Naive thymus-derived CD8-positive, alpha-beta T cell (primary cell): ENCODE results near the gene THG1L. TPM values are rescaled to one million over a fixed set of nuclear protein-coding genes. Genes with fewer than 3 reads are reported as not detected.

Experiments used
- ATAC-seq, 2 donors: fragments of 150-1000 bp; cut with Tn5 transposase in 1 of 2; sonication (Bioruptor Pico), chemical (Tn5 transposase) in 1 of 2; 1 replicate in 1 of 2; 2 replicates in 1 of 2; pipeline ENCODE4 v1.10.0; 2021; ENCODE audit warnings: mild to moderate bottlenecking in 2 of 2, moderate library complexity in 2 of 2
- POLR2A ChIA-PET: fragments of 350-600 bp; sonication (Branson Sonifier 250); formaldehyde crosslinking; loops from one replicate; lab custom pipeline; 2021; ENCODE audit warnings: antibody characterized with exemption; lab: Charles Lee
- DNase-seq, 10 donors: peaks; one replicate each; pipeline versions ENCODE4 v3.0.0 to v3.0.0-alpha.2; 2020 to 2022
- H3K27ac Mint-ChIP-seq, 10 donors: one replicate each; pipeline ENCODE4 v1.8.0; 2020 to 2022; ENCODE audit warnings: mild to moderate bottlenecking in 10 of 10, mixed read lengths in 10 of 10, moderate library complexity in 4 of 10, inconsistent platforms in 1 of 10
- H3K27me3 Mint-ChIP-seq, 5 donors: one replicate each; pipeline ENCODE4 v1.8.0; 2021 to 2022; ENCODE audit warnings: mixed read lengths in 5 of 5
- H3K36me3 Mint-ChIP-seq, 3 donors: one replicate each; pipeline ENCODE4 v1.8.0; 2020 to 2022; ENCODE audit warnings: mixed read lengths in 3 of 3, mild to moderate bottlenecking in 2 of 3, inconsistent platforms in 1 of 3
- H3K4me1 Mint-ChIP-seq, 4 donors: one replicate each; pipeline ENCODE4 v1.8.0; 2021 to 2022; ENCODE audit warnings: mixed read lengths in 4 of 4
- H3K4me3 Mint-ChIP-seq, 10 donors: one replicate each; pipeline ENCODE4 v1.8.0; 2020 to 2022; ENCODE audit warnings: mild to moderate bottlenecking in 10 of 10, mixed read lengths in 10 of 10, moderate library complexity in 6 of 10, inconsistent platforms in 1 of 10
- H3K9me3 Mint-ChIP-seq, 9 donors: one replicate each; pipeline ENCODE4 v1.8.0; 2020 to 2022; ENCODE audit warnings: mixed read lengths in 9 of 9, mild to moderate bottlenecking in 3 of 9, inconsistent platforms in 1 of 9, moderate library complexity in 1 of 9
- polyA plus RNA-seq, 3 donors: library from polyadenylated mRNA; unstranded; fragments of 300-500 nt; fragmentation: Illumina TruSeq; gene quantifications; one replicate each; pipeline ENCODE4 v1.2.3, GENCODE V29; 2021
- total RNA-seq, 8 experiments: library from RNA in 2 of 8; stranded (reverse) in 2 of 8; gene quantifications; one replicate each; pipeline ENCODE4 v1.2.3 and lab custom pipeline; 2021 to 2026

Gene THG1L
- total and polyA plus RNA-seq, 5 experiments from 2014 or later = 6.3 to 13.4 (median 9.0) TPM

DNA sequence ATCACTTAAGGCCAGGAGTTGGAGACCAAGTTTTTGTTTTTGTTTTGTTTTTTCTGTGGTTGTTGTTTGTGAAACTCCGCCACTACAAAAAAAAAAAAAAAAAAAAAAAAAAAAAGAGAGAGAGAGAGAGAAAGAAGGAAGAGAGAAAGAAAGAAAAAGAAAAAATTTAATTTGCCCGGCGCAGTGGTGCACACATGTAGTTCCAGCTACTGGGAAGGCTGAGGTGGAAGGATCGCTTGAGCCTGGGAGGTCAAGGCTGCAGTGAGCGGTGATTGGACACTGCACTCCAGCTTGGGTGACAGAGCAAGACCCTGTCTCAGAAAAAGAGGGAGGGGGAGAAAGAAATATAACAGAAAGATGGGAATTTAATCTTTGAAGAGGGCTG, 902 bp downstream of the THG1L start:
- Mint-ChIP-seq H3K4me1 (peaks cover 6 to 31% (median 22%) of the 10 kb centered on the region in 4 donors), H3K4me3 (peak overlapping the region; percentile 93 to 99 (median 96)), H3K27ac (peak overlapping the region in 9 of 10 donors; percentile 55 to 99 (median 97)), H3K27me3 (no peaks in the 10 kb centered on the region), H3K9me3 (no peaks in the 10 kb centered on the region), H3K36me3 (peaks cover 0 to 34% (median 5%) of the 10 kb centered on the region in 3 donors)
- POLR2A ChIA-PET = interaction anchor here (1.2 to 1.6 kb wide), 2 partner anchors 11 to 590 kb away, joined by 9 to 15 read pairs; partner anchors contain the start of genes LSM11 and MED7
- DNase-seq (no peak), ATAC-seq (no peak)

DNA sequence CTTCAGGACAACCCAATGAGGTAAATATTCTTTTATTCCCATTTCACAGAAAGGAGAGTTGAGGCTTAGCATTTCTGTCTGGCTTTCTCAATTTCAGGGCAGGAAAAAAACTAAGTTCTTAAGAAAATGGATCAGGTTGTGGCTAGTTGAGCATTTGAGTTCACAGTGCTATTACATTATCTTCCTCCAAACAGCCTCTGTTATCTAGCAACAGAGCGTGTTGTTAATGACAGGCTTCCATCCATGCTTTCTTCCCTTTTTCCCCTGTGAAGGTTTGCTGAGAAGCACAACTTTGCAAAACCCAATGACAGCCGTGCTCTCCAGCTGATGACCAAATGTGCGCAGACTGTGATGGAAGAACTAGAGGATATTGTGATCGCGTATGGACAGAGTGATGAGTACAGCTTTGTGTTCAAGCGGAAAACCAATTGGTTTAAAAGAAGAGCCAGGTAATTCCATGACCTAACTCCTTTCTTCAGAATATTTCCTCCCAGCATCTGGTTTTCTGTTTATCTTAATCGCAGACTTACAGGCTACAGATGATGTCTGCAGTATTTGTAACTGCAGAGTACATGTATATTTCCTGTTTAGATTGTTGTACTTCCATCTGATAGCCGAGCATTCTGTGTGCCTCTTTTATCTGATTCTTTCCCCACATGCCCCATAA, 1.5 kb downstream of the THG1L start:
- ATAC-seq (no peak), DNase-seq (no peak)
- H3K4me1 Mint-ChIP-seq = peaks cover 6 to 31% (median 22%) of the 10 kb centered on the region in 4 donors
- peaks cover 0 to 40% (median 7%) of the 10 kb centered on the region in 3 donors for H3K36me3 Mint-ChIP-seq
- no peaks in the 10 kb centered on the region for H3K27me3 Mint-ChIP-seq
- H3K9me3 Mint-ChIP-seq = no peaks in the 10 kb centered on the region
- peak overlapping the region in 9 of 10 donors; percentile 17 to 95 (median 46) for H3K4me3 Mint-ChIP-seq
- POLR2A ChIA-PET = no interaction called here
- peak overlapping the region in 7 of 10 donors; percentile 3 to 97 (median 26) for H3K27ac Mint-ChIP-seq

DNA sequence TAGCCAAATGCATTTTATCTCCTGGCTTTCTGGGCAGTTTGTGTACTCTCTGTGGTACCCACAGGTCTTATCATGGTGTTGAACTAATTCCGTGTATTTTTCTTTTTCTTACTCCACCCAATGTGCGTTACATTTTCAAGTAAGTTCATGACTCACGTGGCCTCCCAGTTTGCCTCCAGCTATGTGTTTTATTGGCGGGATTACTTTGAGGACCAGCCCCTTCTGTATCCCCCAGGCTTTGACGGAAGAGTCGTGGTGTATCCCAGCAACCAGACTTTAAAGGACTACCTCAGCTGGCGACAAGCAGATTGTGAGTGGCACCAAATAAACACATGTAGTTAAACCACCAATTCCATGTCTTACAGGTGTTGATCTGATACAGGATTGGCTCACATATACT, 3.2 kb downstream of the THG1L start:
- no peaks in the 10 kb centered on the region for H3K9me3 Mint-ChIP-seq
- DNase-seq (no peak), ATAC-seq (no peak)
- H3K4me1 Mint-ChIP-seq = peaks cover 6 to 30% (median 22%) of the 10 kb centered on the region in 4 donors
- H3K4me3 Mint-ChIP-seq = no peak overlapping the region
- POLR2A ChIA-PET = no interaction called here
- H3K27me3 Mint-ChIP-seq = no peaks in the 10 kb centered on the region
- peaks cover 0 to 56% (median 16%) of the 10 kb centered on the region in 3 donors for H3K36me3 Mint-ChIP-seq
- peak overlapping the region in 1 of 10 donors; percentile 15 for H3K27ac Mint-ChIP-seq

DNA sequence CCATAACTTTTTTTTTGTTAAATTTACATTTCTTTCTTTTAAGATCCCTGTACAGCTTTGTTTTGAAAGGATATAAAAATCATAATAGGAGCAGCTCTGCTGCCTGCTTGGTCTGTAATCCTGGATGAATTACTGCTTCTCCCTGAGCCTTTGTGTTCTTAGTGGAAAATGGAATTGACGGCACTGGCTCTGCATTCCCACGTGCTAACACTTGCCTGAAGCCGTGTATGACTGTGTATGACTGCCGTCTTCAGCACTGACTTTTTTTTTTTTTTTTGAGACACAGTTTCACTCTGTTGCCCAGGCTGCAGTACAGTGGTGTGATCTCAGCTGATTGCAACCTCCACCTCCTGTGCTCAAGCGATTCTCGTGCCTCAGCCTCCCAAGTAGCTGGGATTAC, 4.8 kb downstream of the THG1L start:
- Mint-ChIP-seq H3K4me1 (peaks cover 4 to 23% (median 18%) of the 10 kb centered on the region in 4 donors), H3K9me3 (no peaks in the 10 kb centered on the region), H3K27me3 (no peaks in the 10 kb centered on the region), H3K4me3 (no peak overlapping the region), H3K27ac (no peak overlapping the region), H3K36me3 (peaks cover 0 to 62% (median 16%) of the 10 kb centered on the region in 3 donors)
- POLR2A ChIA-PET = no interaction called here
- ATAC-seq (no peak), DNase-seq (no peak)

DNA sequence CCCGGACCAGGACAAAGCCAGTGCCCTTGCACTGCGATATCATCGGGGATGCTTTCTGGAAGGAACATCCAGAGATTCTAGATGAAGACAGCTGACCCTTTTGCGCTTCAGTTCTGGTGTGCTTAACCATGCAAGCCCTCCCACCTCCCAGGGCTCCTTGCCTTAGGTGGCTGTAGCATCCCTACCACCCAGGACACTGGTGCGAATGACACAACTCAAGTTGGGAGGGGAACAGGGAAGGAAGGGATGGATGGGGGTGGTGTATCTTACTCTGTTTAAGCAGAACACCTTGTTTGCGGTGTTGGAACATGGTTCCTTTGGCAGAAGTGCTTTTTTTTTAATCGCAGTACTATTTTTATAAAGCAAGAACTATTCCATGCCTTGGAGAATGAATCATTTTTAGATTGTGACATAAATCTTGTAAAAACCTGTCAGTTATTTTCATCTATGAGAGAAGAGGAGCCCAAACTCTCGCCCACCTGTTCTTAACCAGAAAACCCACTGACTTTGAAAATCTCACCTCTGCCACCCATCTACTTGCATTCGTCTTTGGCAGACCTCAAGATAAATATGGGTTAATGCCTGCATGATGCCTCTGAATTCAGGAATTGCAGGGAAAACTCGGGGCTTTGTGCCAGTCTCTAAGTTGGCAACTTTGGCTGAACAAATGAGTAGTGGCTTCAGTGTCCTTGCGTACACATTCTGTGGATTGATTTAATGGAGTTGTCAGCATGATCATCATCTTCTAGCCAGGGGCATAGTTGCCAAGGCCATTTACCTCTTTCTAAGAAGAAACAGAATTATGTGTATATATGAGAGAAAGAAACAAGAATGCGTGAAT, 8.4 kb downstream of the THG1L start:
- H3K27ac Mint-ChIP-seq = peak overlapping the region in 1 of 10 donors; percentile 4
- H3K9me3 Mint-ChIP-seq = no peaks in the 10 kb centered on the region
- H3K36me3 Mint-ChIP-seq = peaks cover 0 to 48% (median 11%) of the 10 kb centered on the region in 3 donors
- peaks cover 5 to 14% (median 11%) of the 10 kb centered on the region in 4 donors for H3K4me1 Mint-ChIP-seq
- ATAC-seq (no peak), DNase-seq (no peak)
- no peaks in the 10 kb centered on the region for H3K27me3 Mint-ChIP-seq
- no peak overlapping the region for H3K4me3 Mint-ChIP-seq
- POLR2A ChIA-PET = no interaction called here

DNA sequence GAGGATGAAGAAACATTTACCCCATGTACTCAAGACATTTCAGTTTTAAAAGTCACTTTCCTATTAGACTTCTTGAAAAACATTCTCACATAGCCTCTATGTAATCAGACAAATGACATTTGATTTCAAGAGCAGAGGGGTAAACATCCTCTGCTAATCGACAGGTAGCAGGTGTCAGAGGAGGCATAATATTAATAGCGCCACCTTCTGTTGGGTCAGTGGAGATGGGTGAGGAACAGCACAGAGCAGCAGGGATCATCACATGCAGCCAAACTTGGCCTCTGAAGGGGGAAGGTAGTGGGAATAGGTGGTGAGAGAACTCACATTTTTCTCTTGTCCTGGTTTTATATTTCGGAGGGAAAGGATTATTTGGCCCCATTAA, 9.0 kb downstream of the THG1L start:
- POLR2A ChIA-PET = no interaction called here
- Mint-ChIP-seq H3K36me3 (peaks cover 0 to 43% (median 11%) of the 10 kb centered on the region in 3 donors), H3K27me3 (no peaks in the 10 kb centered on the region), H3K4me1 (peaks cover 9 to 20% (median 15%) of the 10 kb centered on the region in 4 donors), H3K9me3 (no peaks in the 10 kb centered on the region), H3K27ac (peak overlapping the region in 2 of 10 donors; percentile 43 to 53), H3K4me3 (peak overlapping the region in 1 of 10 donors; percentile 26)
- DNase-seq = peak in 2 of 10 donors; percentile 13 to 27
- no peak for ATAC-seq

DNA sequence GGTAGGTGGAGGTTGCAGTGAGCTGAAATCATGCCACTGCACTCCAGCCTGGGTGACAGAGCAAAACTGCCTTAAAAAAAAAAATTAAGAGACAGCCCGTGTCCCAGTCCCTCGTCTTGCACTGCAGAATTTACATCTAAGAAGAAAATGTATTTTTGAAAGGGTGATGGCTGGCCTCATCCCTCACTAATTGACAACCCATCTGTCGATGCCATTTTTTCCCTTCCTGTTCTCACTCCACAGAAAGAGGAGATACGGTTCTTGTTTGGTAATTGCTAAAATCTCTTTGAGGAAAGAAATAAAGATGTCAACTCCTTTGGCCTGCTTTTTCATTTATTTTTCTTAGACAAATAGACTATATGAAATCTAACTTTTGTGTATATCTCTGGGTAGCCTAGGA, 9.9 kb downstream of the THG1L start:
- Mint-ChIP-seq H3K4me3 (no peak overlapping the region), H3K27ac (no peak overlapping the region)

DNA sequence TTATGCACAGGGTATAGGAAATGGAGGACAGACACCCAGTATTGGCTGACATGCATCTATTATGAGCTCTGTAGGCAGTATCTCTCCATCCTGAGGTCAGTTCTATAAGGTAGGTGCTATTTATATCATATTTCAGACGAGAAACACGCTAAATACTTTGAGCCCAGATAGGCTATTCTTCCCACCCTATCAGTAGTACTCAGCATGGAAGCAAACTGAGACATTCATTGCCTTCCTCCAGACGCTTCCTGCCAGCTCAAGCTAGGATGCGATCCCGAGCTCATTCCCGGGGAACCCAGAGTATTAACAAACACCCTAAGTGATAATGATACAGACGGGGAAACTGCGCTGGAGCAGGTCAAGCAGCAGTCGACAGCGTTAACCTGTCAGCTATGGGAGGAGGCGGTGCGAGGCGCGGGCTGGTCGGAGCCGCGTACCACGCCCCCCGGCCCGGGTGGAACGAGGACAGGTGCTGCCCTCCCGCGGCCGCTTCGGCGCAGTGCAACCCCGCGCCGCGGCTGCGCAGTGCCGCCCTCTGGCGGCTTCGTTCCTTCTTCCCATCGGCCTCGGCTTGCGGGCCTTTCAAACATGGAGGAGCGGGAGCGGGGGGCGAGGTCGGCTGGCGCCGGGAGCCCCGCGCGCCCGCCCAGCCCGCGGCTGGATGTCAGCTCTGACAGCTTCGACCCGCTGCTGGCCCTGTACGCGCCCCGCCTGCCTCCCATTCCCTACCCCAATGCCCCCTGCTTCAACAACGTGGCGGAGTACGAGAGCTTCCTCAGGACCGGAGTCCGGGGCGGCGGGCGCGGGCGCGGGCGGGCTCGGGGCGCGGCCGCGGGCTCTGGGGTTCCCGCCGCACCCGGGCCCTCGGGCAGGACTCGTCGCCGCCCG, 12.2 kb downstream of the THG1L start, which contains the start of gene LSM11:
Gene LSM11 (plus strand): TSS at position 550 of the 888 bp plus-strand sequence. CDS start 39 bp downstream, at position 589.
- Mint-ChIP-seq H3K27me3 (no peaks in the 10 kb centered on the region), H3K36me3 (peaks cover 0 to 16% (median 2%) of the 10 kb centered on the region in 3 donors), H3K9me3 (no peaks in the 10 kb centered on the region), H3K4me3 (peak within 1 kb of the TSS; percentile 74 to 98 (median 94)), H3K27ac (peak within 1 kb of the TSS; percentile 72 to 95 (median 88)), H3K4me1 (peaks cover 12 to 25% (median 20%) of the 10 kb centered on the region in 4 donors)
- DNase-seq (peak; percentile 78 to 97 (median 90)), ATAC-seq (peak; percentile 89 to 94)
- POLR2A ChIA-PET = interaction anchor here (0.6 to 2.4 kb wide), 7 partner anchors 10 to 855 kb away, joined by 3 to 15 read pairs (median 3); partner anchors contain the start of genes CLINT1, SOX30 and THG1L

More for the DNA sequence above, 9.9 kb downstream of the THG1L start:
- H3K9me3 Mint-ChIP-seq = no peaks in the 10 kb centered on the region
- ATAC-seq = no peak
- peaks cover 12 to 25% (median 20%) of the 10 kb centered on the region in 4 donors for H3K4me1 Mint-ChIP-seq
- POLR2A ChIA-PET = no interaction called here
- no peaks in the 10 kb centered on the region for H3K27me3 Mint-ChIP-seq
- no peak for DNase-seq
- H3K36me3 Mint-ChIP-seq = peaks cover 0 to 35% (median 11%) of the 10 kb centered on the region in 3 donors

DNA sequence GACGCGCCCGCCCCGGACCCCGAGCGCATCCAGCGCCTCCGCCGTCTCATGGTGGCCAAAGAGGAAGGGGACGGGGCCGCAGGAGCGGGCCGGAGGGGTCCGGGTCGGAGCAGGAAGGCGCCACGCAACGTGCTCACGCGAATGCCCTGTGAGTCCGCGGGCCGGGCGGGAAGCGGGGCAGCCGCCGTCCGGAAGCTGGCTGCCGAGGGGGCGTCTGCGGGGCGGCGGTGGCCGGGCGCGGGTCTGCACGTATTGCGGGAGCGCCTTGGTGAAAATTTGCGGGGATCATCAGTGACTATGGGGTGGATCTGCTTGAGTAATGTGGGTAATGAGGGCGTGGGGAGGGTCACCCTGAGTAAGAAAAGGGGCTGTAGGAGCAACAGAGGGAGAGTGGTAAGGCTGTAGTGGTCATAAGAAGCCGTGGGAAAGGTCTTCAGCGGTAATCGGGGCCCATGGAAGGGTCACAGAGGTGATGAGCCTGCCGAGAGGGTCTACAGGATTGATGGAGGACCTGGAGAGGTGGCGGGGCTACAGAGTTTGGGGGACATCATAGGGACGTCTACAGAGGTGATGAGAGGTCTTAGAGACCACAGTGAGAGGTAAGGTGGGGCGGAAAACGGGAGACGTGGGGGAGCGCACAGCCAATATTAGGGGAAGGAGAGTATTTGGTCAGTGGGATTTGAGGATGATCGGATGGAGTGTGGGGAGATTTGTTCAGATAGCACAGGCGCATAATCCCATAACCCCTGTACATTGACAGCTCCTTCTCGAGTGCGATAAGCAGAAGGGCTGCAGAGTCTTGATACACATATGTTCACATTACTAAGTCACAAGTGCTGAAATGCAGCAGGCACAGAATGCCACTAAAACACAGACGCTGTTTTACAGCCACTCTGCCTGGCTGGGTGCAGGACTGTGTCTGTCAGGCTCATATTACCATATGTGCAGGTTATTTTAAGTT, 13.1 kb downstream of the THG1L start:
- DNase-seq (peak in 4 of 10 donors; percentile 14 to 22 (median 16)), ATAC-seq (peak in 1 of 2 donors; percentile 2)
- Mint-ChIP-seq H3K36me3 (peaks cover 0 to 7% (median 0%) of the 10 kb centered on the region in 3 donors), H3K9me3 (no peaks in the 10 kb centered on the region), H3K27me3 (no peaks in the 10 kb centered on the region), H3K4me1 (peaks cover 12 to 25% (median 20%) of the 10 kb centered on the region in 4 donors), H3K4me3 (peak overlapping the region; percentile 74 to 98 (median 92)), H3K27ac (peak overlapping the region; percentile 72 to 95 (median 86))
- POLR2A ChIA-PET = interaction anchor here (1.0 to 2.4 kb wide), 6 partner anchors 9 to 416 kb away, joined by 3 to 15 read pairs (median 6); partner anchors contain the start of genes CLINT1, SOX30 and THG1L

DNA sequence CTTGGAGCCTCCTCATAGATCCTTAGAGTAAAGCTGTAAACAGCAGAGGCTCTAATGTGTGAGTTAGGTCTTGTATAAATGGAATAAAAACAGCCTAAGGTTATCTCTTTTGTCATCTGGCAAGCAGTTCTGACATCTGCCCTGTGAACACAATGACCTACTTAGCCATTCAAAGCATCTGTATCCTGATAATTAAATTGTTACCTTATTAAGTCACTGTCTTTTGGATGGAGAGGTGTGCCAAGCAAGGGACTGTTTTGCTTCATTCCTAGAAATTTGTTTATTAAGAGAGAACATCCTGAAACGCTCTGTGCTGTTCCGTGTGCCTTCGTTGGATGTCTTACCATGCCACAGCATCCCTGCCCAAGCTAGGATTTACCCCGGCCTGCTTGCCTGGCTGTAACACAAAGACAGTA, 13.8 kb downstream of the THG1L start:
- no peaks in the 10 kb centered on the region for H3K9me3 Mint-ChIP-seq
- H3K4me1 Mint-ChIP-seq = peaks cover 12 to 25% (median 20%) of the 10 kb centered on the region in 4 donors
- no peak for DNase-seq
- no peak for ATAC-seq
- H3K36me3 Mint-ChIP-seq = peaks cover 0 to under 1% (median 0%) of the 10 kb centered on the region in 3 donors
- no peaks in the 10 kb centered on the region for H3K27me3 Mint-ChIP-seq
- peak overlapping the region in 9 of 10 donors; percentile 9 to 98 (median 90) for H3K4me3 Mint-ChIP-seq
- POLR2A ChIA-PET = no interaction called here
- H3K27ac Mint-ChIP-seq = peak overlapping the region in 3 of 10 donors; percentile 85 to 95 (median 89)
